Stimulated activated CD4-positive, alpha-beta T cell treated with anti-CD3 and anti-CD28 coated beads, TNF-alpha, amount 100 ng/mL, for 4 hours (primary cell): ENCODE measurements around the gene ERN1.
A peak's percentile ranks its signal among the peaks of the same experiment; 100 is the strongest.
"Not testable (repeated sequence)": the region's sequence is repeated elsewhere in the genome, so short reads cannot be mapped to it uniquely, and the experiment has no call there.

Experiments
- DNase-seq, 3 experiments: peaks; one replicate each; pipeline ENCODE4 v3.0.0-alpha.2; 2020; ENCODE audit warnings: low read depth in 3 of 3

Gene ERN1

DNA sequence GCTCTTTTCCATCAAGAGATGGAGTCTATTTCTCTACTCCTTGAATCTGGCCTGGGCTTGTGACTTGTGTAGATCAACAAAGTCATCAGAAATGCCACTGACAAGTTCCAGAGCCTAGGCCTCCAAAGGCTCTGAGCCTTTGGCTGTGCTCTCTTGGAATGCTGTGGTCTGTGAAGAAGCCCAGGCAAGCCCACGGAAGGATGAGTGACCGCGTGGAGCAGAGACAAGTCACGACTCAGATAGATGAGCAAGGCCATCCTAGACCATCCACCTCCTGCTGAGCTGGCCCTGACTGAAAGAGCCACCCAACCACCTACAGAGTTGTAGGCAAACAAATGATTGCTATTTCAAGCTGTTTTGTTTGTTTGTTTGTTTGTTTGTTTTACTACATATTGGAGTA lies 97.9 kb downstream of the ERN1 start:
- DNase-seq = no peak

DNA sequence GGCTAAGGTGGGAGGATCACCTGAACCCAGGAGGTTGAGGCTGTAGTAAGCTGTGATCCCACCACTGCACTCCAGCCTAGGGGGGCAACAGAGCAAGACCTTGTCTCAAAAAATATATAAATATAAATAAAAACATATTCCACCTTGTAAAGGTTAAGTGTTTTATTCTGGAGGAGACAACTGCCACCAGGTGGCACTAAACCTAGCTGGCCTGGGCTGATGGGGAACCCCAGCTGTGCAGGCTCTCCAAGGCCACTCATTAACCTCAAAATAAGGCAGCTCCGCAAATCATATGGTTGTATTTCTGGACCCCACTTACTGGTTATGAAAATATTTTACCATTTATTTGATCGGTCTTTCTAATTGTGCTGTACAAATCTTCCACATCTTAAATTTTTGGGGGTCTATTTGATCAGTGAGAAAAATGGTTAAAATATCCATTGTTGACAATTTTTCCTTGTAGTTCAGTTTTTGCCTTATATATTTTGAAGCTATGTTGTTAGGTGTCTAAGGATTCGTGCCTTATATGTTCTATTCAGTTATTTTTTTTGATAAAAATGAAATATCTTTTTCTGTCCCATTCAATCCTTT lies 101.0 kb downstream of the ERN1 start:
- peak; percentile 40 to 65 (median 46) for DNase-seq

- DNase-seq = peak; percentile 73 to 84 (median 77)
These were observed 104.1 kb downstream of the ERN1 start for GRCh38 chr17:64025732-64026294.

- no peak for DNase-seq
These were observed 104.9 kb downstream of the ERN1 start for GRCh38 chr17:64024781-64025731.

GRCh38 chr17:64024215-64024654 lies 105.7 kb downstream of the ERN1 start:
- DNase-seq = no peak

DNA sequence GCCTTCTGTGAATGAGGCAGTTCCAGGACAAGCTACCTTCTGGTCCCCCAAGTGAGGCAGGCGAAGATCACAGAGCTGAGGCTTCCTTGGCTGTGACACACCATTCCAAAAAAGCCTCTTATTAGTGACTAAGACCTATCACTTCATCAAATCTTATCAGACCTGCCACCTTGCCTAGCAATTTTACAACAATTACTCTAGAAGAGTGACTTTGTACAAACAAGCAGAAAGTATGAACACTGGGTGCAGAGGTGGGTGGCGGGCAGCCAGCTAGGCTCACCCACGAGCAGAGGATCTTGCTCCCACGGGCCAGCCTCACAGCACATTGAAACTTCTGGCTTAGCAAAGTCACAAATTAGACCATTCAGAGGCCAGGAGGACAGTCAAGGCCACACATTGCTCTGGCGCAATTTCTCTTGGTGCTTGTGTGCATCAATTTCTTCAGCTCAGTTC lies 107.3 kb downstream of the ERN1 start:
- DNase-seq = no peak

- peak; percentile 57 to 81 (median 74) for DNase-seq
These were observed 109.7 kb downstream of the ERN1 start, which contains the start of gene ICAM2 for GRCh38 chr17:64020056-64020766. ICAM2 (minus strand) TSS chr17:64020633; CDS start chr17:64006691, 13,942 bp downstream.

DNA sequence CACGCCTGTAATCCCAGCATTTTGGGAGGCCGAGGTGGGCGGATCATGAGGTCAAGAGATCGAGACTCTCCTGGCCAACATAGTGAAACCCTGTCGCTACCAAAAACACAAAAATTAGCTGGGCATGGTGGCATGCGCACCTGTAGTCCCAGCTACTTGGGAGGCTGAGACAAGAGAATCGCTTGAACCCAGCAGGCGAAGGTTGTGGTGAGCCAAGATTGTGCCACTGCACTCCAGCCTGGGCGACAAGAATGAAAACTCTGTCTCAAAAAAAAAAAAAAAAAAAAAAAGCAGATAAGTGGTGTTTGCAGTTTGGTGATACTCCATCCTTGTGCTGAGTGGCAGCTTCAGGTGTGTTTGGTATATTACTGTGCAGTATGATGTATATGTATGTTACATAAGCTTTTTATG lies 110.4 kb downstream of the ERN1 start:
- DNase-seq = not testable (repeated sequence)

DNA sequence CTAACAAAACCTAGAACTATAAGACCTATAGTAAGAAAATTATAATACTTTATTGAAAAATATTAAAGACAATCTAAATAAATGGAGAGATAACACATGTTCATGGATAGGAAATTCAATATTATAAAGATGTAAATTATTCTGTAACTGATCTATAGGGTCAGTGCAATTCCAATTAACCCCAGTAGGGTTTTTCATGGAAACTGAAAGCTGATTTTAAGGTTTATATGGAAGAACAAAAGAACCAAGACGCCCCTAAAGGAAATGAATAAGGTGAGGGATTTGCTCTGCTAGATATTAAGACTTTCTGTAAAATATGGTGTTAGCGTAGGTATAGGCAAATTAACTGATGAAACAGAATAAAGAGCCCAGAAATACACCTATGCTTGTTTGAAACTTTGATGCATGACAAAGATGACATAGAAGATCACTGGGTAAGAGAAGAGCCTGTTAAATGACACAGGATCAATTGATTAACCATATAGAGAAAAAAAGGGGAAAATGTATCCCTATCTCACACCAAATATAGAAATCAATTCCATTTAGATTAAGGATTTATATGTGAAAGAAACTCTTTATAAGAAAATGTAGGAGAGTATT lies 112.5 kb downstream of the ERN1 start:
- no peak for DNase-seq

GRCh38 chr17:64016974-64017373 lies 113.0 kb downstream of the ERN1 start:
- no peak for DNase-seq

DNA sequence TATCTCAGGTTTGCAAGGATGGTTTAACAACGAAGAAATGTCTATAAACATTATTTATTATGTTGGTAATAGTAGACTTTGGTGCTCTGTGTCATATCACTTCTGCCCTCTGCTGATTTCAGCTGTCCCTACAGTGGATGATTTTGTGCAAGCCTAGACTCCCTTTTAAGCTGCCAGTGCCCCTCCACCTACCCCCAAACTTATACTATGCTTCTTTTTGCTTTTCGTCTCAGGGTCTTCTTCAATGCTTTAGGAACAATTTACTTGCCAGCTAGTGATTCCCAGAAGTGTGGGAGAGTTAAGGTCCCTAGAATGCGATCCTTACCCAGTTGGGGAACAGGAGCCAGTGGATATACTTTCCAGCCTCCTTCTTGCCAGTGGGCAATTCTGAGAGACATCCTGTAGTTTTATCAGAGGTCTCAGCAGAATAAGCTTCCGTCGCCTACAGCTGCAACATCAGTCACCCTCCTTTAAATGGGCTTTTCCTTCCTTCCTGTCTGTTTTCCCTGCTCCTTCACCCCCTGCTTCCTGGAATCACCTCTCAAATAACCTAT lies 113.6 kb downstream of the ERN1 start:
- no peak for DNase-seq

GRCh38 chr17:64015447-64015846 lies 114.5 kb downstream of the ERN1 start:
- no peak for DNase-seq

DNA sequence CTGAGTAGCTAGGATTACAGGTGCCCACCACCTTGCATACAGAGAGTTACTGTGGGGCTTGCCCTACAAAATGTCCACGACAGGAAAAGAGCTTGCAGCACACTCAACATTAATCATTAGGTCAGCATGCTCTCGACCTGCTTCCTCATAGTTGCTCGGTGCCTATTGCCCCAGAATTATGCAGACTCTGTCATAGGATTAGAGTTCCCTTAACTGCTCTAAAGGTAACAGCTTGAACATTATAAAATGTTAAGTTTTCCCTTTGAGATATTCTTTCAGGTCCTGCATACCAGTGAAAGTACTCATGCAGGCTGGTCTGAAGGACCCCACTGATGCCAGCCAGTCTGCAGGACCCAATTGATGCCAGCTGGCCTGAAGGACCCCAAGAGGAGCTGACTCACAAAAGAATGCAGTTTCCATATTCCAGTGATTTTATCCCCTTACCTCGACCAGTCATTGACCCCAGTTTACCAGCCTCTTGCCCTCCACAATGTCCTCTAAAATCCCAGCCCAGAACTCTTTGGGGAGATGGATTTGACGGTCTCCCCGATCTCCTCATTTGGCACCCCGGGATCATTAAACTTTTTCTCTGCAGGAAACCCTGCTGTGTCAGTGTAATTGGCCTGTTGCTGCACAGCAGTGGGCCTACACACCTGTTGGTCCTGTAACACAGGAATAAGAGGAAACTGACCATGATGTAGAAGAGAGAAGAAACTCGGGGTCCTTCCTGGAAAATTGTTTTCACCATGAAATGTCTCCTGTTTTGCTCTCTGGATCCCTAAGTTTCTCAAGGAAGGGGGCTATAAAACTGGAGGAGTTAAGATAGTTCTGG lies 120.2 kb downstream of the ERN1 start:
- DNase-seq = no peak

DNA sequence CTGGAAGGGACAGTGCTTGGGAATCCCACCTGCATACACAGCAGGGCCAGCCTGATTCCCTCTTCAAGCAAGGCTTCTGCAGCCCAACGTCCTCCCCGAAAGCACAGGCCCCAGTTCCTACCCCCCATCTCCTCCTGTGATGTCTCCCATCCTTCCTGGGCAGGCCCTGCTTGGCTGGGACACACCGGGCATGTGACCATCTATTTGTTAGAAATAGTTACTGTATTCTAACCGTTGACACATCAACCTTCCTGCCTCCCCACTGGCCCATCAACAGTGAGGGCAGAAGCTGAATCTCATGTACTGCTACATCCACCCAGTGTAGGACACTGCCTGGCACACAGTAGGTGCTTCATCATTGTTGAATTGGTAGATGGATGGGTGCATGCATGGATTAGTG lies 121.1 kb downstream of the ERN1 start:
- no peak for DNase-seq

DNA sequence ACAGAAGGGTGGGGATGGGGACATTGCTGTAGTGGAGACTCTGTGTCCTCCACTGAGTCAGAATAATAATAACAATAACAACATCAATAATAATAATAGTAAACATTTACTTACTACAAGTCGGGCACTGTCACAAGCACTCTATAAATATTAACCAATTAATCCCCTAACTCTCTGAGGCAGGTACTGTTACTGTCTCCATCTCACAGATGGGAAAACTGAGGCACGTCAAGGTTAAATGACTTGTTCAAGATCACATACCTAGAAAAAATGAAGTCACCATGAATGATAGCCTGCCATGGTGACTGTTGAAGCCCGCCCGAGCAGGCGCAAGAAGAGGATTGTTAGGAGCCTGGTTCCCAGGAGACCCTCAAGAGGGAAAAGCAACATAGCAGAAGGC lies 121.6 kb downstream of the ERN1 start:
- no peak for DNase-seq

GRCh38 chr17:64007838-64008282 lies 122.1 kb downstream of the ERN1 start:
- DNase-seq = no peak

DNA sequence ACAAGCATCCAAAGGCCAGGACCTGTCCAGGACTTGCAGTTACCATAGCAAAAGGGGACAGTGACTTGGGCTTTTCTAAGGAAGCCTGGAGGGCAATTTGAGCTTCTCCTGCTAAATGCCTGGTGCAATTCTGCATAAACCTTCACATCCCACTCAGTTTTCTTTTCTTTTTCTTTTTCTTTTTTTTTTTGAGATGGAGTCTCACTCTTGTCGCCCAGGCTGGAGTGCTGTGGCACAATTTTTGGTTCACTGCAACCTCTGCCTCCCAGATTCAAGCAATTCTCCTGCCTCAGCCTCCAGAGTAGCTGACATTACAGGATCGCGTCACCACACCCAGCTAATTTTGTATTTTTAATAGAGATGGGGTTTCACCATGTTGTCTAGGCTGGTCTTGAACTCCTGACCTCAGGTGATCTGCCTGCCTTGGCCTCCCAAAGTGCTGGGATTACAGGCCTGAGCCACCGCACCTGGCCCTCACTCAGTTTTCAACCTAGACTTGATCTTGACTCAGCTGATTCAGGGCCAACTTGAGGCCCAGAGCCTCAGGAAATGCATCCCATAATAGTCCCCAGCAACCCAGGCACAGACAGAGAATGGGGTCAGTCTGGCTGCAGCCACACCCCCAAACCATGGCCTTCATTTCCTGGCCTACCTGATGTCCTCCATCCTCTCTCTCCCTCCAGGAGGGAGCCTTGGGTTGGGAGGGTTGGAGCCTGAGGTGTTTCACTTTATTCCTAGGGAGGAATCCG lies 122.7 kb downstream of the ERN1 start:
- DNase-seq = not testable (repeated sequence)

- DNase-seq = no peak
These were observed 123.4 kb downstream of the ERN1 start for GRCh38 chr17:64006361-64007088.

- no peak for DNase-seq
These were observed 124.2 kb downstream of the ERN1 start for GRCh38 chr17:64005734-64006167.
